GM21786 (cell line): ENCODE results near the gene CACNA1C.

Experiments used
- ATAC-seq: cut with Tn5 transposase; IDR thresholded peaks from one replicate; pipeline ENCODE4 v1.9.1; 2021; ENCODE audit not compliant: unreplicated experiment

Gene CACNA1C

GRCh38 chr12:2273288-2273687 lies 220.5 kb downstream of the CACNA1C start:
- ATAC-seq, result no peak

GRCh38 chr12:2273751-2274150 lies 221.0 kb downstream of the CACNA1C start:
- no peak for ATAC-seq

- ATAC-seq, result no peak
Observed at GRCh38 chr12:2274733-2275132, 221.9 kb downstream of the CACNA1C start.

GRCh38 chr12:2276288-2277033 lies 223.7 kb downstream of the CACNA1C start:
- ATAC-seq, result no peak

GRCh38 chr12:2277492-2278155 lies 224.8 kb downstream of the CACNA1C start:
- no peak for ATAC-seq

- ATAC-seq, result no peak
Observed at GRCh38 chr12:2281446-2281845, 228.7 kb downstream of the CACNA1C start.

GRCh38 chr12:2282318-2282717 lies 229.5 kb downstream of the CACNA1C start:
- ATAC-seq, result no peak

- ATAC-seq, result no peak
Observed at GRCh38 chr12:2283480-2283879, 230.7 kb downstream of the CACNA1C start.

GRCh38 chr12:2283916-2284315 lies 231.1 kb downstream of the CACNA1C start:
- no peak for ATAC-seq

- no peak for ATAC-seq
Observed at GRCh38 chr12:2284321-2284813, 231.6 kb downstream of the CACNA1C start.

- ATAC-seq, result no peak
Observed at GRCh38 chr12:2284857-2285256, 232.1 kb downstream of the CACNA1C start.

- ATAC-seq, result no peak
Observed at GRCh38 chr12:2285462-2285861, 232.7 kb downstream of the CACNA1C start.

GRCh38 chr12:2286047-2286446 lies 233.3 kb downstream of the CACNA1C start:
- ATAC-seq, result no peak

- no peak for ATAC-seq
Observed at GRCh38 chr12:2286461-2287131, 233.8 kb downstream of the CACNA1C start.

- ATAC-seq, result no peak
Observed at GRCh38 chr12:2287151-2287550, 234.4 kb downstream of the CACNA1C start.

- no peak for ATAC-seq
Observed at GRCh38 chr12:2287589-2287988, 234.8 kb downstream of the CACNA1C start.

- no peak for ATAC-seq
Observed at GRCh38 chr12:2288001-2288400, 235.2 kb downstream of the CACNA1C start.

- no peak for ATAC-seq
Observed at GRCh38 chr12:2288471-2288870, 235.7 kb downstream of the CACNA1C start.

- ATAC-seq, result no peak
Observed at GRCh38 chr12:2288875-2289274, 236.1 kb downstream of the CACNA1C start.

GRCh38 chr12:2289525-2289924 lies 236.7 kb downstream of the CACNA1C start:
- ATAC-seq, result no peak

- no peak for ATAC-seq
Observed at GRCh38 chr12:2290091-2290490, 237.3 kb downstream of the CACNA1C start.

- ATAC-seq, result no peak
Observed at GRCh38 chr12:2290516-2291065, 237.8 kb downstream of the CACNA1C start.
